ENCODE data around the gene ZNF195.

Gene ZNF195

DNA sequence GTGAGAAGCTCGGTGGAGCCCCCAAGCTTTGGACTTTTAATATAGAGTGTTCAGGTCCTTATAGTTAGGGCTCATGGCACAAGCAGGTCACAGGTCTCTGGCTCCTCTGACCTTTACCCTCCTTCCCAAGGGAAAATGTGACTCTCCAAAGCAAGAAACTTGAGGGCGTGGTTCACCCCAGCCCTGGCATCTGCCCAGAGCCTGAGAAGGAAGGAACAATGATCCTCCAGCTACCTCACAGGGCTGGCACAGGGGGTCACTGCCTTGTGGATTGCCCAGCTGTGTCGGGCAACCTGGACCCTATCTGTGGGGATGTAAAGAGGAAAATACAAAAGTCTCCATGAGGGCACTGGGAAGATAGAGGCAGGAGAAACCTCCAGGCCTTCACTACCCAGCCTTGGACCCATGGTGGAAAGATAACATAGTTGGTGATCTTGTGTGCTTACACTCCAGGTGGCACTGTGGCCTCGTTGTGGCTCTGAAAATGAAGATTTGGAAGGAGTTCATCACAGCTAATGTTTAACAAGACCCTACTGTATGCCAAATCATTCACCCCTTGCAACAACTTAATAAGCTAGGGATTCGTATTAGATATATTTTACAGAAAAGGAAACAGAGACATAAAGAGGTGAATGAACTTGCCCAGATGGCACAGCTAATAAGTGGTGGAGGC, 3.8 kb upstream of the ZNF195 start:
- no peak for DNase-seq (ENCODE audit: low read depth)
- no peak for TF ChIP-seq CTCF (IDR thresholded peaks at IDR 0.05; ENCODE audit: low read length, missing control alignments)

DNA sequence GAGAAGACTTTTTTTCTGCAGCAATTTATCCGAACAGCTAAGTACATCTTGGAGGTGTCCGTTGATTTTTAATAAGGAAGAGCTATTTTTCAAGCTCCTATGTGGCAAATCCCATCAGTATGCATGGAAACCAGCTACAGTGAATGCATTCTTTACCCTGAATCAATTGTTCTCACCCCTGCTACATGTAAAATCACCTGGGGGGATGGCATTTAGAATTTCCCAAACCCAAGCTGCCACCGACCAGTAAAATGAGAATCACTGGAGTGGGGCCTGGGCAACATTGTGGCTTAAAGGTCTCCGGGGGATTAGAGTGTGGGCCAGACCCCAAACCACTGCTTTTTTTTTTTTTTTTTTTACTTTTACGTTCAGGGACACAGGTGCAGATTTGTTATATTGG, 2.8 kb upstream of the ZNF195 start:
- no peak for TF ChIP-seq CTCF (IDR thresholded peaks at IDR 0.05; ENCODE audit: low read length, missing control alignments)
- no peak overlapping the region for H3K4me3 ChIP-seq (replicated peaks; ENCODE audit: low read depth, low read length)
- DNase-seq (ENCODE audit: low read depth): no peak

More for the DNA sequence above, 3.8 kb upstream of the ZNF195 start:
- no peak overlapping the region for H3K4me3 ChIP-seq (replicated peaks; ENCODE audit: low read depth, low read length)

- H3K4me3 ChIP-seq (replicated peaks; ENCODE audit: low read depth, low read length): no peak overlapping the region
- no peak for TF ChIP-seq CTCF (IDR thresholded peaks at IDR 0.05; ENCODE audit: low read length, missing control alignments)
- no peak for DNase-seq (ENCODE audit: low read depth)
Measured at GRCh38 chr11:3380706-3381545, 2.0 kb upstream of the ZNF195 start.

DNA sequence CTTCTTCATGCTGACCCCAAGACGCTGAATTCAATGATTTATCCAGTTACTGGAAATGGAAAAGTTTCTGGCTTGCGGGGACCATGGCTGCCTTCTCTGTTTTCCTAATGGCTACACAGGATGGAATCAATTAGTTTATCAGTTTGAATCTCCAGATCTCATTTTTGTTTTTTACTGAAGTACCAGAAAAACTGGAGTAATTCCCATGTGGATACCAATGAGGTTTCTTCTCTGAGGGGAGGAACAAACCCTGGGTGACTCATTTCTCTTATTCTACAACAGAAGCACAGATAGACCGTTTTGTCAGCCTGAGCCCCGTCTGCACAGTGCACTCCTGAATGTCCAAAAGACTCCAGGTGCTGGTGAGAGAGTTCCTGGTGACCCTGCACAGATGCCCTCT, 3.4 kb downstream of the ZNF195 start:
- H3K4me3 ChIP-seq (replicated peaks; ENCODE audit: low read depth, low read length): no peak overlapping the region
- TF ChIP-seq CTCF (IDR thresholded peaks at IDR 0.05; ENCODE audit: low read length, missing control alignments): no peak
- no peak for DNase-seq (ENCODE audit: low read depth)

DNA sequence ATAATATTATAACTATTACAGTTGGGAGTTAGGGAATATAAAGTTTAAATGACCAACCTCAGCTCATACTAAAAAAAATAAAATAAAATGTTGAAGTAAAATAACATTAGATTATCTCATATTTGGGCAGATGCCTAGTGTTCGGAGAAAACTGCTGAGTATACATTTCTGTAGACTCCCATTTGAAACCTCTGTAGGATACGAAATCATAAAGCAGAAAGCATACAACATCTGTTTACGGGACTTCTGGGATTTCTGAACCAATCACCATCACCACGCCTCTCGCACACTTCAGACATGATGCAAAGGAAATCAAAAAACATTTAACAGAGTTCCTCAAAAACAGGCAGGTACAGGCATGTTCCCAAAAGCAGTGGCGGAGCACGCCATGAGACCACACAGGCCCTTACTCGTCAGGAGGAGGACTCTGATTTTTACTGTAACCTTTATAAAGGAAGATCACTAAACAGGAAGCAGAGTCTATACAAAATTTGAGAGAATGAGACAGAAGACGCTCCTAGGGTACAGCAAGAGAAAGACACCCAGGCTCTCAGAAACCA, 8.6 kb downstream of the ZNF195 start:
- no peak overlapping the region for H3K4me3 ChIP-seq (replicated peaks; ENCODE audit: low read depth, low read length)
- no peak for TF ChIP-seq CTCF (IDR thresholded peaks at IDR 0.05; ENCODE audit: low read length, missing control alignments)
- no peak for DNase-seq (ENCODE audit: low read depth)

DNA sequence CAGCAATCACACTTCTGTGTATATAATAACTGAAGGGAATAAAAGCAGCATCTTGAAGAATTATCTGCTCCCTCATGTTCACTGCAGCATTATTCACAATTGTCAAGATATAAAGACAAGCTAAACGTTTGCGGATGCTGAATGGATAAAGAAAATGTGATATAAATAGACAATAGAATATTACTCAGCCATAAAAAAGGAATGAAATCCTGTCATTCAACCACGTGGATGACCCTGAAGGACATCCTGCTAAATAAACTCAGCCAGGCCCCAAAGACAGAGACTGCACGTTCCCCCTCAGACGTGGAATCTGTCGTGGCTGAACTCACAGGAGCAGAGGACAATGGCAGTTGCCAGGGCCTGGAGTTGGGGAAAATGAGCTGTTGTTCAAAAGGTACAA, 9.6 kb downstream of the ZNF195 start:
- TF ChIP-seq CTCF (IDR thresholded peaks at IDR 0.05; ENCODE audit: low read length, missing control alignments): no peak
- no peak for DNase-seq (ENCODE audit: low read depth)
- no peak overlapping the region for H3K4me3 ChIP-seq (replicated peaks; ENCODE audit: low read depth, low read length)

All from fibroblast of pulmonary artery (primary cell).